HK-2 (cell line): ENCODE measurements around the gene POLR3E.
"Not testable (repeated sequence)": the region's sequence is repeated elsewhere in the genome, so short reads cannot be mapped to it uniquely, and the experiment has no call there.

ENCODE experiments used
- DNase-seq: peaks from one replicate; pipeline ENCODE4 v3.0.0-alpha.2; 2018; ENCODE audit not compliant: unreplicated experiment

POLR3E gene

DNA sequence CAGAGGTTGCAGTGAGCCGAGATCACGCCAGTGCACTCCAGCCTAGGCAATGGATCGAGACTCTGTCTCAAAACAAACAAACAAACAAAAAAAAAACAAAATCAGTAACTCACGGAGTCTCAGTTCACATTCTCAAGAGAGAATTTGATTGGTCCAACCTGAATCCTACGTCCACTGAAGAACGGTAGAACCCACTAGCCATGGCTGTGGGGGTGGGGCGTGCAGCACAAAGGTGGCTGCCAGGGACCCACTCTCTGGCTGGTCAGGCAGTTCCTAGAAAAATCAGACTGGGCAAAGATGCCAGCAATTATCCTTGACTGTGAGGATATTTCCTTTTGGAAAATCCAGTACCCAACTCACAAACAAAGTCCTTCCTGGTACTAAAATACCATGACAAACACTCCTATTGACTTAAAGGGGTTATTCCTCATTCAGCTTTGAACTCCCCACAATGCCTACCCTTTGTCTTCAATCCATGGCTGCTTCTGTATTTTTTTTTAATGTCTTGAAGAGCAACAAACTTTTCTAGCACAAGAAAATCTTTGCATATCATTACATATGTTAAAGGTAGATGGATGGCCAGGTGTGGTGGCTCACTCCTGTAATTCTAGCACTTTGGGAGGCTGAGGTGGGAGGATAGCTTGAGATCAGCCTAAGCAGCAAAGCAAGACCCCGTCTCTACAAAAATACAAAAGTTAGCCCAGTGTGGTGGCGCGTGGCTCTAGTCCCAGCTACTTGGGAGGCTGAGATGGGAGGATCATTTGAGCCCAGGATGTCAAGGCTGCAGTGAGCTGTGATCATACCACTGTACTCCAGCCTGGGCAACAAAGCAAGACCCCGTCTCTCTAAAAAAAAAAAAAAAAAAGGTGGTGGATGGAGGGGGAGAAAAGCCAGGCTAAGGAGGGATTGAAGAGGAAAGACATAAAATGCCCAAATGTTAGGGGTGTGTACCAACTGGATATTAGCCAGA, 3.8 kb upstream of the POLR3E start:
- no peak for DNase-seq

GRCh38 chr16:22296225-22297113, 740 bp upstream of the POLR3E start:
- no peak for DNase-seq

DNA sequence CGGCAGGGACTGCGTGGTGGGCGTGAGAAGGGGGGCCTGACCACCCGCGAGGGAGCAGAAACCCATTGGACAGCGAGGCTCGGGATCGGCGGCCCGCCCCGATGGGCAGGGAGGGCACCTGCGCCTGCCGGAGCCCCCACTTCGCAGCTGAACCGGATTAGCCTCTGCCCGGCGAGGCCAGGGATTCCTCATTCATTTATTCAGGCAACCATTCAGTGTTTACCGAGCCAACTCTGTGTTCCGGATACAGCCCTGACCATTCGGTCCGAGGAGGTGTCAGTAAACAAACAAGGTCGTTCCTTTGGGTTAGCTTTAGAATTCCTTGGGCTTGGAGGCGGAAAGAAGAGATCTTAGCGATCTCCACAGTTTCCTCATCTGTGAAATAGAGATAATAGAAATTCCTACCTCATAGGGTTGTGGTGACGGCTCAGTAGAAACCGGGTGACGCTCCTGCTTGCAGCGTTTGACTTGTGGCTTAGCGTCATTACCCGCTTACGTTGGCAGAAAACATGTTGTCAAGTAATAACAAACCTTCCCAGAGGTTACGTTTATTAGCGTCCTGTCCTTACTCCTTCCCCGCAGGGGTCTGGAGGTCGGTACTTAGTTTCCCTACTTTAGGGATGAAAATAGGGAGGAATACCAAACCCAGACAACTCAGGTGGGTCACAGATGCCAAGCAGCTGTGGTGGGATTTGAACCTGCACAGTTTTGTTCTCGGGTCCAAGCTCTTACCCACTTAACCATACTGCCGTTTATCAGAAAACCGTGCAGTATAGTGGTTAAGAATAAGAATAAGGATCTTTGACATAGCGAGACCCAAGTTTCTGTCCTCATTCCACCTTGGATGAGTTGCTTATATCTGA, 893 bp downstream of the POLR3E start:
- DNase-seq = peak; percentile 76

DNA sequence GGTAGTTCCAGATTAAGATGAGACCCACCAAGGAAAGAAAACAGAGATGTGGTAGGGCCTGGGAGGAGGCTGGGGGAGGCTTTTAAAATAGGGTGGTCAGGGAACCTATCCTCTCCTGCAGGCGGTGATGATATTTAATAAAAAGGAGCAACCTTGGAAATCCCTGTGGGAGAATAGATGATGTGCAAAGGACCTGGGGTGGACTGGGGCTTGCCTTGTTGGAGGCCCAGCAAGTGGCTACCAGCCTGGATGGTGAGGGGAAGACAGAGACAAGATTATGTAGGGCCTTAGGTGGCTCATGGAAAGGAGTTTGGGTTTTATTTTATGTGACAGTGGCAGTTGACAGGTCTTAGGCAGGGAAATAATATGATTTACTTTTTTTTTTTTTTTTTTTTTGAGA, 1.8 kb downstream of the POLR3E start:
- DNase-seq = no peak

DNA sequence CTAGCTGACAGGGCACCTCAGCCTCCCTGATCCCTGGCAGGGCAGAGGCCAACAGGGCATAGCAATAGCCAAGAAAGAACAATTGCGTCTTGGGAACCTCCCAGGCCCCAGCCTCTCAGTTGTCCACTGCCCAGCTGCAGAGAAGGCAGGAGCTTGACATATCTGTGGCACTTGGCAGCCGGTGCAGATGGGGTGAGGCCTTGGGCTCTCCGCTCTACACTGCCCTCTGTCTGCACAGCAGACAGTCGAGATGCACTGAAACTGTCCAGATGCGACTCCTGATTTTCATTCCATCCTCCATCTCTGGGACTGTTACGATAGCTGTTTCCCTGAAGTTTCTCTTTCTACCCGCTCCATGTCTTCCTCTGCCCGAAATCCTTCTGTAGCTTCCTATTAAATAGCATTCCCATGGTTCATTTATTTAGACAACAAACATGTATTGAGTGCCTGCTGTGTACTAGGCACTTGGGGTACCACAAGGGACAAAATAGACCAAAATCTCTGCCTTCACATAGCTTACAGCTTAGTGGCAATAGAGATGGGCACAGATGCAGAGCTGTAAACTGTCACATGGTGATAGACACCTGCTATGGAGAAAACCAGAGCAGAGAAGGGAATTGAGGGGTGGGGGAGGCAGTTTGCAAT, 3.3 kb downstream of the POLR3E start:
- DNase-seq = peak; percentile 37

DNA sequence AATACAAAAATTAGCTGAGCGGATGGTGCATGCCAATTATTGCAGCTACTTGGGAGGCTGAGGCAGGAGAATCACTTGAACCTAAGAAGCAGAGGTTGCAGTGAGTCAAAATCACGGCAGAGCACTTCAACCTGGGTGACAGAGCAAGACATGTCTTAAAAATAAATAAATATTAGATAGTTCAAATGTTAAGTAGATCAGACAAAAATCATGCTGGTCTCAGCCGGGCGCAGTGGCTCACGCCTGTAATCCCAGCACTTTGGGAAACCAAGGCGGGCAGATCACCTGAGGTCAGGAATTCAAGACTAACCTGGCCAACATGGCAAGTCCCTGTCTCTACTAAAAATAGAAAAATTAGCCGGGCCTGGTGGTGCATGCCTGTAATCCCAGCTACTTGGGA, 4.2 kb downstream of the POLR3E start:
- not testable (repeated sequence) for DNase-seq

DNA sequence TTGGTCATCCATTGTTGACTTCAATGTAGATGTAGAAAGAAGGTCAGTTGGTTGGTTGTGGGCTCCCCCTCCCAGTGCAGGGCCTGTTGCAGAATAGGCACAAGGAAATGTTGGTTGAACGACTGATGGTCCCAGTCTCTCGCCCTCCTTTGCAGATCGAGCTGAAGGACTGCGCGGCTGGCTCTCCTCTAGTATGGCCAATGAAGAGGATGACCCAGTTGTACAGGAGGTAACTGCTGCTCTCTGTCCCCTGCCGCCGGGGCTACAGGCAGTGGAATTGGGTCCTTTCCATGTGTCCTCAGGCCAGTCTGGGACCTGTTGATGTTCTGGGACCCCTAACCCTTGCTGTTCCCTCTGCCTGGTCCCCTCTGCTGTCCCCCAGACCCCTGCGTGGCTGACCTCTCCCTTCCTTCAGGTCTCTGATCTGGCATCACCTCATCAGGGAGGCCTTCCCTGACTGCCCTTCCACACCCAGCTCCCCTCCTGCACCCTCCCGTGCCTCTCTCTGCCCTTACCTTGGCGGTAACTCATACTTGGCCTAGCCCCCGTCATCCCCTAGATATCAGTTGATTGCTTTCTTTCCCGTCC, 5.7 kb downstream of the POLR3E start:
- no peak for DNase-seq

DNA sequence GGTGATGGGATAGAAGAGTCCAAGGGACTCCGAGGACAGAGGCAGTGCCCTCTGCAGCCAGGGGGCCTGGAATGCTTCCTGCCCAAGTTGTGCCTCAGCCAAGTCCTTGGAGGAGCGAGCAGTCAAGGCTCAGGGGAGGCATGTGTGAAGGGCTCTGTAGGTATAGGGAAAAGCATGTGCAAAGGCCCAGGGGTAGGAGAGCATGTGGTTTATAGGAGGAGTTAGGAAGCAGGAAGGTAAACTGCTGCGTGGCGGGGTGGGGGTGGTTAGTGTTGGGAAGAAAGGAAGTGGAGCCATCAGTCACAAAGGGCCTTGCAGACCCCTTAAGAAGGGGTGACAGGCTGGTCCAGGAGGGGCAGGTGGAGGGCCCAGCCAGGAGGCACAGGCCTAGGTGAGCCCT, 7.2 kb downstream of the POLR3E start:
- DNase-seq = no peak

DNA sequence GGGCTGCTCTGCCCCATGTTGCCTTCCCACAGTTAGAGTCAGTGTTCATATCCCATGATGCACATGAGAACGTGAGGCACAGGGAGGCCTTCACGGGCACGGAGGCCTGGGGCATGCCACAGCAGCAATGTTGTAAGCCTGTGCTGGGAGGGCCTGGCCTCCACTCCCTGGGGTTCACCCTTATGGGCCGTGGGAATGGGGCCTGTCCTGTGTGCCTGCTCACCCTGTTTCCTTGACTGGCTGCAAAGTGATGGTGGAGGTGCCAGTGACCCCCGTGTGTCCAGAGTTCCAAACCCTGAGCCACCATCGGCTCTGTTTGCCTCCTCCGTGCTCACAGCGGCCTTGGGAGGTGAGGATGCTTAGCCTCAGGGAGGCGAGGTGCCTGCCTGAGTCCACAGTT, 9.6 kb downstream of the POLR3E start:
- DNase-seq = no peak

- DNase-seq = no peak
Measured at GRCh38 chr16:22307838-22308237, 10.6 kb downstream of the POLR3E start.

GRCh38 chr16:22308824-22309520, 11.8 kb downstream of the POLR3E start:
- no peak for DNase-seq

DNA sequence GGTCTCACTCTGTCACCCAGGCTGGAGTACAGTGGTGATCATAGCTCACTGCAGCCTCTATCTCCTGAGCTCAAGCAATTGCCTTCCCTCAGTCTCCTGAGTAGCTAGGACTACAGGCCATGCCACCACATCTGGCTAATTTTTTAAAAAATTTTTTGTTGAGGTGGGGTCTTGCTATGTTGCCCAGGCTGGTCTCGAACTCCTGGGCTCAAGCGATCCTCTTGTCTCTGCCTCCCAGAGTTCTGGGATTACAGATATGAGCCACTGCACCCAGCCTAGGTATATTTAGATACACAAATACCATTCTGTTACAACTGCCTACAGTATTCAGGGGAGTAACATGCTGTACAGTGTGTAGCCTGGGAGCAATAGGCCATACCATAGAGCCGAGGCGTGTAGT, 14.3 kb downstream of the POLR3E start:
- DNase-seq = no peak

- DNase-seq = no peak
Measured at GRCh38 chr16:22312897-22313781, 15.9 kb downstream of the POLR3E start.

DNA sequence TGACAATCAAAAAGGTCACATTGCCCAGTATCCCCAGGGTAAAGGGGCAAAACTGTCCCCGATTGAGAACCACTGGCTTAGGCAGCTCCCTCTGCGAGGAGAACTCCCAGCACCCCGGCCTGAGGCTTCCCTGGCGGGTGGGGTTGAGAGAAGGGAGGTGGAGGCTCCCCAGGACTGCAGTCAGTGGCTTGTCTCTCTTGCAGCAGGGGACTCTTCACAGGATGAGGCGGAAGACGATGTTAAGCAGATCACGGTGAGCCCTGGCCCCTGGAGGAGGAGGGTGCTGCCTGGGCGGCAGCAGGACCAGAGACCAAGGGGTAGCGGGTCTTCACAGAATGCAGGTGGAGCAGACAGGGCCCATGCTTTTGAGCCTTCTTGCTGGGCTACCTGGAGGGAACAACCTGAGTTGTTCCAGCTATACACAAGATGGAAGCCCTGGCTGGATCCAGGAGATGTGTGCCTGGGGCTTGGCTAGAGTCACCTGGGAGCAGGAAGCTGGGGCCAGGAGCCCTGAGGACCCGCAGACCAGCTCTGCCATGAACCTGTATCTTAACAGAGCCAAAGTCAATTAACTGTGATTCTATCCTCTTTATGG, 16.8 kb downstream of the POLR3E start:
- no peak for DNase-seq

GRCh38 chr16:22314661-22315626, 17.7 kb downstream of the POLR3E start:
- DNase-seq = no peak

DNA sequence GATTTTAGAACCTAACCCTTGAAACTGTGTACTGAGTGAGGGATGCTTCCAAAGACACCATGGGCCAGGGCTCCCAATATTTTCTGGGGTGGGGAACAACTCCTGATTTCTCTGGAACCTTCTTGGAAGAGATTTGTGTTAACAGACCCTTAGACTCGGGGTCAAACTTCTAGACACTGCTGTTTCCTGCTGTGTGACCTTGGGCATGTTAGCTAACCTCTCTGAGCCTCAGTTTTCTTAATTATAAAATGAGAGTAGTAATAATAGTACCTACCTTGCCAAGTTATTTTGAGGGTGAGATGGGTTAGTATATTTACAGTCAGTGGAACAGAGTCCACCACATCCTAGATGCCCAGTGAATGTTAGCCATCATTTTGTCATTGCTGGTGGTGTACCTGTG, 18.8 kb downstream of the POLR3E start:
- DNase-seq = no peak

GRCh38 chr16:22316411-22316811, 19.2 kb downstream of the POLR3E start:
- no peak for DNase-seq
